A673 (cell line): ENCODE measurements around the gene GABRB2. TPM values are rescaled to one million over a fixed set of nuclear protein-coding genes. Genes with fewer than 3 reads are reported as not detected.

Experiments
- BruUV-seq: library from RNA; stranded (reverse); fragments of 400-500 nt; replicated peaks from 2 replicates; lab custom pipeline; 2021; lab: Mats Ljungman, UMichigan
- CTCF ChIA-PET: fragments of 300-600 bp; sonication (Branson Sonifier 250); formaldehyde crosslinking; loops from one replicate; lab custom pipeline; 2022; ENCODE audit warnings: antibody characterized with exemption; lab: Charles Lee
- POLR2A ChIA-PET: fragments of 300-600 bp; sonication (Branson Sonifier 250); formaldehyde crosslinking; loops from one replicate; lab custom pipeline; 2022; ENCODE audit warnings: antibody characterized with exemption; ENCODE audit not compliant: low non-redundant PET; lab: Charles Lee
- DNase-seq: peaks from one replicate; pipeline ENCODE4 v3.0.0-alpha.2; 2015; ENCODE audit warnings: low spot score
- H3K27ac ChIP-seq: fragments of 200-600 bp; sonication (generic); 2 replicates; pipeline ENCODE4 v1.5.1; 2016; ENCODE audit warnings: mixed run types, low read depth, mild to moderate bottlenecking, mixed read lengths, antibody characterized with exemption, low read length; ENCODE audit not compliant: poor library complexity, severe bottlenecking
- H3K27me3 ChIP-seq: fragments of 200-600 bp; sonication (generic); replicated peaks from 2 replicates; pipeline ENCODE4 v1.6.1; 2017; ENCODE audit warnings: mixed run types, low read depth, mild to moderate bottlenecking, mixed read lengths, antibody characterized with exemption, low read length; ENCODE audit not compliant: insufficient read depth, poor library complexity
- H3K36me3 ChIP-seq: fragments of 200-600 bp; sonication (generic); 2 replicates; pipeline ENCODE4 v1.6.1; 2016; ENCODE audit warnings: mixed run types, mild to moderate bottlenecking, mixed read lengths, antibody characterized with exemption, low read length; ENCODE audit not compliant: insufficient read depth, poor library complexity, severe bottlenecking
- H3K4me1 ChIP-seq: fragments of 200-600 bp; sonication (generic); 2 replicates; pipeline ENCODE4 v1.6.1; 2017; ENCODE audit warnings: mixed run types, mild to moderate bottlenecking, mixed read lengths, antibody characterized with exemption, low read length; ENCODE audit not compliant: insufficient read depth, poor library complexity, severe bottlenecking
- H3K4me3 ChIP-seq: fragments of 200-600 bp; sonication (generic); 2 replicates; pipeline ENCODE4 v1.5.1; 2016; ENCODE audit warnings: low read depth, mixed run types, mild to moderate bottlenecking, mixed read lengths, low read length; ENCODE audit not compliant: poor library complexity, severe bottlenecking
- H3K9me3 ChIP-seq: fragments of 200-600 bp; sonication (generic); 2 replicates; pipeline ENCODE4 v1.6.1; 2016; ENCODE audit warnings: mixed run types, low read depth, mild to moderate bottlenecking, mixed read lengths, antibody characterized with exemption, low read length; ENCODE audit not compliant: poor library complexity, severe bottlenecking
- EZH2 ChIP-seq: fragments of 200-600 bp; sonication (generic); IDR thresholded peaks from 2 replicates; pipeline ENCODE4 v1.6.1; 2017; ENCODE audit warnings: borderline replicate concordance, low read depth, mild to moderate bottlenecking, mixed read lengths, antibody characterized with exemption, low read length; ENCODE audit not compliant: poor library complexity, severe bottlenecking
- intact Hi-C: fragments of 100-400 bp; cut with micrococcal nuclease; formaldehyde crosslinking; loops from one replicate; pipeline ENCODE4 v1.10.0; 2022; ENCODE audit not compliant: unreplicated experiment
- total RNA-seq: library from RNA; stranded (reverse); gene quantifications from 2 replicates; pipeline ENCODE4 v1.2.3, GENCODE V29; 2021
- TF ChIP-seq, protein P1 (sequence below): fragments of 300-800, 200-600 bp; sonication (generic); conservative IDR thresholded peaks from 2 replicates; pipeline ENCODE4 v1.5.1; 2017; ENCODE audit warnings: low read depth, mild to moderate bottlenecking, antibody characterized with exemption, low read length, moderate library complexity, mixed read lengths

Gene GABRB2
- total RNA-seq, 1 experiment from 2014 or later = not detected

DNA sequence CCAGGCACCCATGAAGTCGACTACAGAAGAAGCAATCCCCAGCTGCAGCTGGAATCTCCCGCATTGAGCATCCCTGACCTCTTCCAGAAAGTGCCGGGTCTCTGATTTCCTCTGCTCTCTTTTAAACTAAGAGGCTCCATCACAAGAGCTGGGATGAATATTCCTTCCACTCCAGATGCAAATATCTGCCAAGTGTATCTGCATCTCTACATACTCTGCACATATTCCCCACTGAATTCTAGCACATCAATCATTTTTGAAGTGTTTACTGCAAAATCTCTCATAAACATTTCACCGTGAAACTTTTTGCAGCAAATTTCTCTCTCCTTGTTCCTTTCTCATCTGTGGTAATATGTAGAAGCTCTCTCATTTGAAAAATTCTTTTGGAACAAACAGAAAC lies 161.5 kb downstream of the GABRB2 start:
- TF ChIP-seq EZH2 = no peak
- TF ChIP-seq, protein P1, sequence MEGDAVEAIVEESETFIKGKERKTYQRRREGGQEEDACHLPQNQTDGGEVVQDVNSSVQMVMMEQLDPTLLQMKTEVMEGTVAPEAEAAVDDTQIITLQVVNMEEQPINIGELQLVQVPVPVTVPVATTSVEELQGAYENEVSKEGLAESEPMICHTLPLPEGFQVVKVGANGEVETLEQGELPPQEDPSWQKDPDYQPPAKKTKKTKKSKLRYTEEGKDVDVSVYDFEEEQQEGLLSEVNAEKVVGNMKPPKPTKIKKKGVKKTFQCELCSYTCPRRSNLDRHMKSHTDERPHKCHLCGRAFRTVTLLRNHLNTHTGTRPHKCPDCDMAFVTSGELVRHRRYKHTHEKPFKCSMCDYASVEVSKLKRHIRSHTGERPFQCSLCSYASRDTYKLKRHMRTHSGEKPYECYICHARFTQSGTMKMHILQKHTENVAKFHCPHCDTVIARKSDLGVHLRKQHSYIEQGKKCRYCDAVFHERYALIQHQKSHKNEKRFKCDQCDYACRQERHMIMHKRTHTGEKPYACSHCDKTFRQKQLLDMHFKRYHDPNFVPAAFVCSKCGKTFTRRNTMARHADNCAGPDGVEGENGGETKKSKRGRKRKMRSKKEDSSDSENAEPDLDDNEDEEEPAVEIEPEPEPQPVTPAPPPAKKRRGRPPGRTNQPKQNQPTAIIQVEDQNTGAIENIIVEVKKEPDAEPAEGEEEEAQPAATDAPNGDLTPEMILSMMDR = no peak
- intact Hi-C loops = no loop called here
- Histone ChIP-seq H3K4me3 (no peak overlapping the region), H3K4me1 (no peaks in the 10 kb centered on the region), H3K27me3 (peaks cover 4% of the 10 kb centered on the region), H3K27ac (no peak overlapping the region), H3K36me3 (no peaks in the 10 kb centered on the region), H3K9me3 (no peaks in the 10 kb centered on the region)
- POLR2A ChIA-PET = no interaction called here
- DNase-seq = no peak
- CTCF ChIA-PET = no interaction called here
- BruUV-seq = no TSS peak

DNA sequence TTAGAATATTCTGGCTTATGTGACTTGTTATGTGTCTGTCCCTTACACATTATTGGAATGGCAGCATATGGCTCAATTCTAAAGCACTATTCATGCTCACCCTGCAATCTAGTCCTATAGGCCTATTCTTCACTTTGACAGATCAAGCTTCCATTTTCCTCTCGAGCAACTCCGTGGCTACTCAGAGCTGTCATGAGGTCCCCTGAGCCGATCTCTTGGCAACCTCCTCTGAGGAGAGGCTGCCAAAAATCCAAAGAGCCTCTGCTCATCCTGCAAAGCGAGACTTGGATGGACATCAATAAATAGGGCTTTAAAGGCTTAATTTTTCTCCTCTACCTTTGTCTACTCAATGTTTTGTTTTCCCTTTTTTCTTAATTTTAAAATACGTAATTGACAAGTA lies 163.8 kb downstream of the GABRB2 start:
- CTCF ChIA-PET = no interaction called here

DNA sequence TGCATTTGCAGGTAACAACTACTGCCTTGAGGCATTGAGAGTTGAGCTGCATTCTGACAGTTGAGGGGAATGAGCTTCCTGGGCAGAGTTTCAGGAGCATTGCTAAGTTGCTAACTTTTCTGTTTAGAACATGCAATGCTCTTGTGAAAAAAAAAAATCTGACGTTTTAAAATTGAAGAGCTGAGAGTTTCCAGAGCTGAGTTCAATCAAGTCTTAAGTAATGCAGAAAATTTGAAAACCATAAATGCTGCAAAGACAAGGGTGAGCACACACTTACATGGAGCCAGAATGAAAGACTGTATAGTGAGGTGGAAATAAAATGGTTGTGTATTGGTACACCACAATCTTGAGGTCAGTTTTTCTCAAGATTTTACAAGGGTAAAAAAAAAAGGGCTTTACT lies 166.0 kb downstream of the GABRB2 start:
- Histone ChIP-seq H3K27ac (no peak overlapping the region), H3K27me3 (peaks cover 2% of the 10 kb centered on the region), H3K9me3 (no peaks in the 10 kb centered on the region), H3K36me3 (no peaks in the 10 kb centered on the region), H3K4me3 (no peak overlapping the region), H3K4me1 (no peaks in the 10 kb centered on the region)
- CTCF ChIA-PET = no interaction called here
- intact Hi-C loops = no loop called here
- no TSS peak for BruUV-seq
- DNase-seq = no peak
- TF ChIP-seq, protein P1 = no peak
- no peak for TF ChIP-seq EZH2
- POLR2A ChIA-PET = no interaction called here

More for the DNA sequence above, 163.8 kb downstream of the GABRB2 start:
- Histone ChIP-seq H3K27ac (no peak overlapping the region), H3K36me3 (no peaks in the 10 kb centered on the region), H3K4me1 (no peaks in the 10 kb centered on the region), H3K27me3 (peaks cover 4% of the 10 kb centered on the region), H3K4me3 (no peak overlapping the region), H3K9me3 (no peaks in the 10 kb centered on the region)
- BruUV-seq = no TSS peak
- no peak for TF ChIP-seq EZH2
- TF ChIP-seq, protein P1 = no peak
- intact Hi-C loops = no loop called here
- no peak for DNase-seq
- POLR2A ChIA-PET = no interaction called here
